Fibroblast of lung (primary cell): ENCODE results near the gene CCDC12. TPM values are rescaled to one million over a fixed set of nuclear protein-coding genes. Genes with fewer than 3 reads are reported as not detected.

Source experiments
- DNase-seq, 2 donors: peaks; one replicate each; pipeline versions ENCODE4 v3.0.0 to v3.0.0-alpha.2; 2010; ENCODE audit warnings: low read depth in 2 of 2
- H2AFZ ChIP-seq: 2 replicates; pipeline ENCODE4 v1.5.1; 2012; ENCODE audit warnings: low read length, control low read depth, inconsistent platforms
- H3K27ac ChIP-seq: 2 replicates; pipeline ENCODE4 v1.5.1; 2011; ENCODE audit warnings: low read length, control low read depth; ENCODE audit not compliant: insufficient read depth
- H3K27me3 ChIP-seq: 2 replicates; pipeline ENCODE4 v1.5.1; 2011; ENCODE audit warnings: mild to moderate bottlenecking, low read length; ENCODE audit not compliant: control insufficient read depth, insufficient read depth
- H3K36me3 ChIP-seq: 2 replicates; pipeline ENCODE4 v1.5.1; 2011; ENCODE audit warnings: low read length; ENCODE audit not compliant: control insufficient read depth, insufficient read depth
- H3K4me1 ChIP-seq: 2 replicates; pipeline ENCODE4 v1.5.1; 2011; ENCODE audit warnings: low read length; ENCODE audit not compliant: control insufficient read depth, insufficient read depth; ENCODE audit errors: extremely low read depth
- H3K4me2 ChIP-seq: 2 replicates; pipeline ENCODE4 v1.5.1; 2011; ENCODE audit warnings: low read length, control low read depth; ENCODE audit not compliant: insufficient read depth; ENCODE audit errors: extremely low read depth
- H3K4me3 ChIP-seq, 4 experiments: fragments of 200-600 bp in 1 of 4; sonication (generic) in 1 of 4; replicated peaks in 1 of 4; 2 replicates each; pipeline ENCODE4 v1.5.1; 2011 to 2016; ENCODE audit warnings: low read length in 4 of 4, low read depth in 3 of 4, mild to moderate bottlenecking in 3 of 4, control low read depth in 2 of 4, inconsistent platforms in 1 of 4, mixed read lengths in 1 of 4; ENCODE audit not compliant: insufficient read depth in 1 of 4; ENCODE audit errors: control extremely low read depth in 1 of 4
- H3K79me2 ChIP-seq: 2 replicates; pipeline ENCODE4 v1.5.1; 2012; ENCODE audit warnings: mild to moderate bottlenecking, low read length, inconsistent platforms; ENCODE audit not compliant: control insufficient read depth, insufficient read depth
- H3K9ac ChIP-seq: 2 replicates; pipeline ENCODE4 v1.5.1; 2011; ENCODE audit warnings: mild to moderate bottlenecking, low read length, control low read depth; ENCODE audit not compliant: insufficient read depth
- H3K9me3 ChIP-seq: 2 replicates; pipeline ENCODE4 v1.5.1; 2012; ENCODE audit warnings: low read depth, low read length; ENCODE audit not compliant: control insufficient read depth, insufficient read depth
- H4K20me1 ChIP-seq: 2 replicates; pipeline ENCODE4 v1.5.1; 2011; ENCODE audit warnings: low read length; ENCODE audit not compliant: control insufficient read depth, insufficient read depth; ENCODE audit errors: extremely low read depth
- CTCF ChIP-seq, 2 donors: IDR thresholded peaks in 1 of 2; conservative IDR thresholded peaks in 1 of 2; 1 replicate in 1 of 2; 2 replicates in 1 of 2; pipeline ENCODE4 v1.5.1; 2011 to 2012; ENCODE audit warnings: low read length in 2 of 2, control low read depth in 1 of 2, inconsistent platforms in 1 of 2, low read depth in 1 of 2, mild to moderate bottlenecking in 1 of 2
- EZH2 ChIP-seq: IDR thresholded peaks from 2 replicates; pipeline ENCODE4 v1.5.1; 2012; ENCODE audit warnings: low read length, control low read depth, mild to moderate bottlenecking; ENCODE audit errors: missing control alignments
- polyA plus RNA-seq, 2 donors: library from polyadenylated mRNA; depleted of rRNA in 1 of 2; stranded (reverse) in 1 of 2; unstranded in 1 of 2; fragments of >200 nt; gene quantifications; 2 replicates each; pipeline ENCODE4 v1.2.1, GENCODE V29; 2011 to 2012; ENCODE audit warnings: missing spikeins in 1 of 2
- total RNA-seq: library from RNA; depleted of rRNA; stranded (reverse); fragments of >200 nt; gene quantifications from 2 replicates; pipeline ENCODE4 v1.2.1, GENCODE V29; 2014

The CCDC12 gene
- total and polyA plus RNA-seq, 2 donors (not counting 1 experiment from before 2014, with no cell fraction given): 28.0 to 29.2 TPM

DNA sequence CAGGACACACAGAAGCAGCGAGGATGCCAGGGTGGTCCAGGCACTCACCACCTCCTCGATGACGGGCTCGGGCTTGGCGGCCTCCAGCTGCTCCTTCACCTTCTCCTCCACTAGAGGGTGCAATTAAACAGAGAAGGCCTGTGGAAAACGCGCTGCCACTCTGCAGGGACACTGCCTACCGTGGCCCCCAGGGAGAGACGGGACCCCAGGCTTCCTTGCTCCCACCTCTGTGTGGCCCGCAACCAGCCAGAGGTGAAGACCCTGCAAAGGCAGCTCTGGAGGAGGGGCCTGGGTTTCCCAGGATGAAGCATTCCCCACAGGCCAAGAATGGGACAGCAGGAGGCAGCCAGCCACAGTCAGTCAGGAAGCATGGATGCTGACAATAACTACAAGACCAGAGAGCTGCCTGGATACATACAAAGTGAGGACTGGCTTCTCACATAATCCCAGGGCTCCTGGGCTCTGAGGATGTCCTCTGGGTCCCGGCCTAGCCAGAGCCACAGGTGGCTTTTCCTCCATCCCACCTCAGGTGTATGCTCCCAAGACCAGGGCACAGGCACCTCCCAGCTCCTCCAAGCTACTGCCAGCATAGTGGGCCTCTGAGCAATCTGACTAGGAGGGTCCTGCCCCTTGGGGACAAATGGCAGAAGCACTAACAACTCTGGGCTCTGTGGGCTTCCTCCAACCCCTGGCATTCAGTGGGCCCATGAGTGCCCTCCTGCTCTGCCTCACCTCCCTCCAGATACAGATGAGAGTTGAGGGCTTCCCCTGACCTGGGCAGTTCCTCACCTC, 52.8 kb downstream of the CCDC12 start:
- H3K9ac ChIP-seq: no peak overlapping the region
- H3K9me3 ChIP-seq: no peaks in the 10 kb centered on the region
- H3K79me2 ChIP-seq: peaks cover 8% of the 10 kb centered on the region
- no peak overlapping the region for H3K27ac ChIP-seq
- TF ChIP-seq CTCF (conservative IDR thresholded peaks at IDR 0.05 in 1 of 2, IDR thresholded peaks at IDR 0.05 in 1 of 2; ENCODE audit: low read depth in 1 of 2, low read length in 2 of 2) (peak; percentile 59 to 67), EZH2 (no peak)
- no peak overlapping the region for H3K4me2 ChIP-seq
- no peak overlapping the region for H2AFZ ChIP-seq
- H3K4me3 ChIP-seq: no peak overlapping the region
- no peaks in the 10 kb centered on the region for H4K20me1 ChIP-seq
- DNase-seq: peak in 1 of 2 donors; percentile 38
- peaks cover 3% of the 10 kb centered on the region for H3K4me1 ChIP-seq
- peaks cover 31% of the 10 kb centered on the region for H3K36me3 ChIP-seq
- no peaks in the 10 kb centered on the region for H3K27me3 ChIP-seq

DNA sequence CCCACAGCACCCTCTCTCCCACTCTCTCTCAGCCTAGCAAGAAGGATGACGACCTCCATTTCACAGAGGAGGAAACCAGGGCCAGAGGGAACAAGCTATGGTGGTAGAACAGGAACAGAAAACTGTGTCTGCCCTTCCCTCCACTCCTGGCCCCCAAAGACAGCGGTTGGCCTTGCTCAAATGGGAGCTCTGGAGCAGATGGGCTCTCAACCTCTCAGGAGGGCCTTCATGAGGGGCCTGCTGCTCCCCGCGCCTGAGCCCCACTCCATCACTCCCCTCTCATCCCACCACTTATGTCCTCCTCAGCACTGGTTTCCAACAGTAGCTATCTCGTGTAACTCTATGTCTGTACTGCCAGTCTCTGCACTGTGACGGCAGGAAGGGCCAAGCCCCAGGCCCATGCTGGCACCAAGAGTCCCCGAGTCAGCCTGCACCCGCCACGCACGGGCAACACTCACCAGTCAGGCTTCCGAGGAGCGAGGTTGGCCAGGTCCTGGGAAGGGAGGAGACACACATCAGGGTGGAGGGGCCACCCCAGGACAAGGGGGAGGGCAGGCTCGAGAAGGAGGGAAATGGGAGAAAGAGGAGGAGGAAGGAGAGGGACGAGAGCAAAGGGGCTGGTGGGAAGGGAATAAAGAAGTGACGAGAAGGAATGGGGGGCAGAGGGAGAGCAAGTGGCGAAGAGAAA, 53.5 kb downstream of the CCDC12 start:
- H2AFZ ChIP-seq: no peak overlapping the region
- peaks cover 3% of the 10 kb centered on the region for H3K4me1 ChIP-seq
- DNase-seq: no peak
- peaks cover 8% of the 10 kb centered on the region for H3K79me2 ChIP-seq
- H3K4me3 ChIP-seq: no peak overlapping the region
- no peaks in the 10 kb centered on the region for H4K20me1 ChIP-seq
- H3K9ac ChIP-seq: no peak overlapping the region
- H3K27ac ChIP-seq: no peak overlapping the region
- no peak overlapping the region for H3K4me2 ChIP-seq
- TF ChIP-seq CTCF (conservative IDR thresholded peaks at IDR 0.05 in 1 of 2, IDR thresholded peaks at IDR 0.05 in 1 of 2; ENCODE audit: low read depth in 1 of 2, low read length in 2 of 2) (no peak), EZH2 (no peak)
- H3K27me3 ChIP-seq: no peaks in the 10 kb centered on the region
- H3K36me3 ChIP-seq: peaks cover 31% of the 10 kb centered on the region
- peaks cover under 1% of the 10 kb centered on the region for H3K9me3 ChIP-seq

- H2AFZ ChIP-seq: no peak overlapping the region
- no peak overlapping the region for H3K4me3 ChIP-seq
- no peak overlapping the region for H3K9ac ChIP-seq
- DNase-seq: no peak
- peaks cover 4% of the 10 kb centered on the region for H3K79me2 ChIP-seq
- H3K27ac ChIP-seq: no peak overlapping the region
- no peaks in the 10 kb centered on the region for H4K20me1 ChIP-seq
- no peak for TF ChIP-seq CTCF (conservative IDR thresholded peaks at IDR 0.05 in 1 of 2, IDR thresholded peaks at IDR 0.05 in 1 of 2; ENCODE audit: low read depth in 1 of 2, low read length in 2 of 2)
- TF ChIP-seq EZH2: no peak
- peaks cover 3% of the 10 kb centered on the region for H3K4me1 ChIP-seq
- H3K9me3 ChIP-seq: peaks cover 1% of the 10 kb centered on the region
- no peaks in the 10 kb centered on the region for H3K27me3 ChIP-seq
- peaks cover 31% of the 10 kb centered on the region for H3K36me3 ChIP-seq
- no peak overlapping the region for H3K4me2 ChIP-seq
These were observed 54.1 kb downstream of the CCDC12 start for GRCh38 chr3:46922426-46922825.
